Measurements from ENCODE around the gene DOCK3.
"Not testable (repeated sequence)": the region's sequence is repeated elsewhere in the genome, so short reads cannot be mapped to it uniquely, and the experiment has no call there.

The DOCK3 gene

DNA sequence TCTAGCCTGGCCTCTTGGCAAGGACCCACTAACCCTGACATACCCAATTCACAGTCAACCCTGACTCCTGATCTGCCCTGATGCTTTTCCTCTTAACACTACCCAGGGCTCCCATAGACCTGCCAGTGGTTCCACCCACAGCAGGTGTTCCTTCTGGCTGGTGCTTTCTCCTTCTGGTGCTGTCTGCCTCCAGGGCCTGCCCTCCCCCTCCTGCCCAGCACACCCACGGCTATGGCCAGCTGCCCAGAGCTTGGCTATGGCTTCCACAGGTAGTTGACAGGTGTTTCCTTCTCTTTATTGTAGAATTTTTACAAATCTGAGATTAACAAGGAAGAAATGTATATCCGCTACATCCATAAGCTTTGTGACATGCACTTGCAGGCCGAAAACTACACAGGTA, 663.9 kb downstream of the DOCK3 start:
- no peak for DNase-seq

DNA sequence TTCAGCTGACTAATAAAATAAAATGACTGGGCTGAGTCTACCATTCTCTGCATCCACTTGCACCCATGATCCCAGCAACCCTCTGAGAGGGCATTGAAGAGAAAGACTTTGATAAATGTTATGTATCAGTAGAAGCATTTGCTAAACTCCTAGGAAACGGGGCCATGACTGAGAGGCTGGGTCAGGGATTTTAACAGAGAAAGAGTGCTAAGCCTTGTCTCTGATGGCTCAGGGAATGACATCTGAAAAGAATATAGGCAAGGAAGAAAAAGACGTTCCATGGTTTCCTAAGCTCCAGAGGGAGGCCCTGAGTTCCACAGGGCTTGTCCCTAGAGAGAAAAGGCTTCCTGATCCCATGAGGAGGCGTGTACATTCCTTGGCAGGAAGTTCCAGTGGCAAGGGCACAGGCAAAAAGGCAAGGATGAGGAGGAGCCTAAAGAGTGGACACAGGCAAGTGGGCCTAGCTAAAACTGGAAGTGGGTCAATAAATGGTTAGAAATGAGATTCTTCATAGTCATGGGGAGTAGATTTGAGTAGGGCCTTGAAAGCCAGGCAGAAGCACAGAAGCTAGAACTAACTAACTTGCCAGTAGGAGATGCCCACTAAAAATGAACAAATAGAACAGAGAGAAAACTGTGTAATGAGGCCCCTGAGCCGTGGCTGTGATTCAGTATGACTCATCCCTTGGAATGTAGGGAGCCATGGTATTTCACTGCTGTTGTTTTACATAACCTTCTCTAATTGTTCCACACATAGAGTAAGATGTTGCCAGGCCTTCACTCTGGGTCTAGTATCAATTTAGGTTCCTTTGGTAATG, 665.5 kb downstream of the DOCK3 start:
- no peak for DNase-seq

DNA sequence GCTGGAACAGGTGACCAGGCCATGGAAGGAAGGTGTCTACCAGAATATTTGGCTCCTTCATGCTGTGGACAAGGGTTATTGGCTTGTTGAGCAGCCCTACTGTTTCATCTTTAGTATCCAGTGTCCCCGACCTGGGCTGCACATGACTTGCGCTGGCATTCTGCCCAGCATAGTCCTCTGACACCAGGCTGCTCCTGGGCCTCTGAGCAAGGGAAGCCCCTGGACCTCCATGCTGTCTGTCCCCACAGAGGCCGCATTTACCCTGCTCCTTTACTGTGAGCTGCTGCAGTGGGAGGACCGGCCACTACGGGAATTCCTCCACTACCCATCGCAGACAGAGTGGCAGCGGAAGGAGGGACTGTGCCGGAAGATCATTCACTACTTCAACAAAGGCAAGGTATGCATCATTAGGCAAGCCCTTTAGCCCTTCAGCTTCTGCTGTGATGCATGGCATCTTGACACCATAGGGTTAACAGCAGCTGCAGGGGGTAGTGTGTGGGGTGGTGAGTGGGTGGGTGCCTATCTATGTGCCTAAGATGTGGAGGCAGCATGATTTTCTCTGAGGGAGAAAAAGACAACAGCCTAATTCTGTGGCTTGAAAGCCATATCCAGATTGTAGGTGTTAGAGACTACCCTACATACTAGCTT, 666.4 kb downstream of the DOCK3 start:
- no peak for DNase-seq

- no peak for DNase-seq
Measured at GRCh38 chr3:51343918-51344687, 669.4 kb downstream of the DOCK3 start.

GRCh38 chr3:51350751-51351150, 676.0 kb downstream of the DOCK3 start:
- DNase-seq = no peak

DNA sequence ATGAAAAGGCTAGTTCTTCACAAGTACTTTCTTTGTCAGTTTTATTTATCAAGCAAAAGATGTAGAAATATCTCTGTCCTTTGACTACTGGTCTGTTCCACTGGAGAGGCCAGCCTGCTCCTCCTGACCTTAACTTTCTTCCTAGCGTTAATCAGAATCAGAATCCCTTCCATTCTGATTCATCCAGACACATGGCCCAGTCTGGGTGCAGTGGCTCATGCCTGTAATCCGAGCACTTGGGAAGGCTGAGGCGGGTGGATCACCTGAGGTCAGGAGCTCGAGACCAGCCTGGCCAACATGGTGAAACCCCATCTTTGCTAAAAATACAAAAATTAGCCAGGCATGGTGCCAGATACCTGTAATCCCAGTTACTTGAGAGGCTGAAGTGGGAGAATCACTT, 678.4 kb downstream of the DOCK3 start:
- no peak for DNase-seq

- DNase-seq = no peak
Measured at GRCh38 chr3:51353691-51354090, 679.0 kb downstream of the DOCK3 start.

DNA sequence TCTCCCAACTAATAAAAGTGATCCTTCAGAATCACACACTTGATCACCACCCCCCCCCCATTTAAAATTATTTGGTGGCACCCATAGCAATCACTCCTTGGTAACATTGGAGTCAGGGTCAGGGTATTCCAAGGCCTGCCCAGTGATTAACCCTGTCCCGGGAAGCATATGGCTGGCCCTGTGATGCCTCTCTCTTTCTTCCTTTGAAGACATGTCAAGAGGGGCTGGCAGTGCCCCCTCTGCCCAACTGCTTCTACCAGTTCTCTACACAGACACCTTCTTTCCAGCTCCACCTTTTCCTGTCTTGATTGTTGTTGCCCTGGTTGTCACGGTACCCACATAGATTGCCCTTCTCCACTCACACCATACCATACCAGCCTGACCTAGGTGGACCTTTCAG, 679.4 kb downstream of the DOCK3 start:
- DNase-seq = no peak

DNA sequence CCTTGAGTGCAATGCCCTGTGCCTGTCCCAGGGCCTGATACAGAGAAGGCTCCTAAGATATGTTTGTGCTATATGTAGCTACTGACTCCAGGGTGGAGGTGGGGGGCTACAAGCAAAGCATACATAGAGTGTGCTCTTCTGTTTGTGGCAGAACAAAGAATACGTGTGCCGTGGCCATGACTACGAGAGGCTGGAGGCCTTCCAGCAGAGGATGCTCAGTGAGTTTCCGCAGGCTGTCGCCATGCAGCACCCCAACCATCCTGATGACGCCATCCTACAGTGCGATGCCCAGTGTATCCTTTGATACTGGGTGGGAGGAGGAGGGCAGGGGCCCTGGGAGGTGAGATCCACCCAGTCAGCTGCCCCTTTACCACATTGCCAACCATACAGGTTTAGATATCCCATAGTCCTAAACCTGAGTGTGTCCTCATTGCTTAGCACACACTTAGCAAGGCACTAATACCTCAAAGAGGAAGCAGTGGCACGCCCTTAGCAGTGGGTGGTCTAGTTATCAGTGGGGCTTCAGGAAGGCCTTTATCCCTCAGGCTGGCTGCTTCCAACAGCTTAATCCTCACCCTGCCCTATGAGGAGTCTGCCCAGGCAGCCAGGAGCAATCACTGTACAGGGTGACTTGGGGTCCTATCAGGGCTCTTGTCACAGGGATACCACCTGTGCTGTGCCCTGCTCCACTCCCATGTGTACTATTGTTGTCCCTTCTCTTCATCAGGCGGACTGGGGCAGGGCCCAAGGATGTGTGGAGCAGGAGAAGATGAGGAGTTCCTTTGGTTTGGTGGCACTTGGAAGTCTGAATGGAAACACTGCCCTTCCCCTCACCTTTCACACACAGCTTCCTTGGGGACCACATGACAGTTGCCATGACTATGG, 680.2 kb downstream of the DOCK3 start:
- DNase-seq = no peak

DNA sequence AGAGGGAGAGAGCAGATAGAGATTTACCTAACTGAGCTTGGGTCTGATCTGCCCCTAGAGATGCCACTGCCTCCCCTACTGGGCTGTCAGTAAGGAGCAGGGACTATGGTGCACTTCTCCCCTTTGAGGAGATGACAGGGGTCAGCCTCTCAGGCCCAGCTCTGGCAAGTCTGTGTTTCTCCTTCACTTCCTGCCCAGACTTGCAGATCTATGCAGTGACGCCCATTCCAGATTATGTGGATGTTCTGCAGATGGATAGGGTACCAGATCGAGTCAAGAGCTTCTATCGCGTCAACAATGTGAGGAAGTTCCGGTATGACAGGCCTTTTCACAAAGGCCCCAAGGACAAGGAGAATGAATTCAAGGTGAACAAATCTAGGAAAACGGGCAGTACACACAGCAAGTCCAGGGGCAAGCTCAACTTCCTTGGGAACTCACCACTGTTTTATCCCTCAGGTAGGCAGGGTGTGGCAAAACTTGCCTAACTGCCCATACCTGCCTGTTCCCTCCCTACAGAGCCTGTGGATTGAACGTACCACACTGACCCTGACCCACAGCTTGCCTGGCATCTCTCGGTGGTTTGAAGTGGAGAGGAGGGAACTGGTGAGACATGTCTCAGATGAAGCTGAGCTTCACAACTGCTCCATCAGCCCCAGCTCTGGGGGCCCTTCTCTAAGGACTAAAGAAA, 681.3 kb downstream of the DOCK3 start:
- DNase-seq = no peak

DNA sequence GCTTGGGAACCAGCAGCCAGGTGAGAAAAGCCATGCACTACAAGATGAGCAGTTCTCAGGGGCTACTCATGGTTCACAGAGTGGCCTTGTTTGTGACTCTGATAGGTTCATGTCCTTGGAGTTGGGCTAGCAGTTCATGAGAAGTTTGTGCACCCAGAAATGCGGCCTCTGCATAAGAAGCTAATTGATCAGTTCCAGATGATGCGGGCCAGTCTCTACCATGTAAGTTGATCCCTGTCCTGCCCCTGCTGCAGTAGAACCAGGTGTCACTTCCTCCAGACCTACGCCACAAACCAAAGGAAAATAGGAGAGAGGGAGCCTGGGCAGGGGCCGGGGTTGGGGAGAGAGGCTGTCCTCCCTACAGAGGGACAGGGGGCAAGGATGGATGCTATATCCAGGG, 683.1 kb downstream of the DOCK3 start:
- DNase-seq = no peak

DNA sequence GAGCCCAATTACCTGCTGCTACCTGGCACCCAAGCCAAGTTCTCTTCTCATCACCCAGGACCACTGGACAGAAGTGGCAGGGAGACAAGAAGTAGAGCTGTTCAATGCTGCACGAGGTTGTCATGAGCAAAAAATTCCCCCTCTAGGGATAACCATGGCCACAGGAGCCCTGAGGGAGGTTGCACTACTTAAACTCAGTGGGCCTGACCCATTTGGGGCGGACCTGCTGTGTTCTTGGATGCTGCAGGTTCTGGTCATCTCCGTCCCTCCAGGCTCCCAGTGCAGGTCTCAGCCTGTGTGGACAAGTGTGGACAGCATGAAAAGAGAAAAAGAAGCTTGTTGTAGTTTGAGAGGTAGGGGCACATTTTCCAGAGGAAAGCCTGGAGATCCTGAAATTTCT, 684.3 kb downstream of the DOCK3 start:
- DNase-seq = no peak

DNA sequence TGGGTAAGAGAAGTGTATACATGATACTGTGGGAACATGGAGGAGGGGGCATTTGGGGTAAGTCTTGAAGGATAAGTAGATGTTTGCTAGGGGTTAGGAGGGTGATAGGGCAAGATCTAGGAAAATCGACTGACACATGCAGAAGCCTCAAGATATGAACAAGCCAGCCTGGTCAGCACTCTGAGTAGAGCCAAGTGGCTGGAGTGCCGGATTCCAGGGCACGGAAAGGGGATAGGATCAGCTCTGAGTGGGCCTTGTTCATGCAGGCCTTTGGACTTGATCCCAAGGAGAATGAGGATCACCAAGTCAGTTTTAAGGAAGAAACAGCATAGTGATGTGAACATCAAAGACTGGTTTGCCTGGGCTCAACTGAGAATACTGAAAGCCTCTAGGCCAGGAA, 686.1 kb downstream of the DOCK3 start:
- no peak for DNase-seq

- DNase-seq = no peak
Measured at GRCh38 chr3:51361746-51362145, 687.0 kb downstream of the DOCK3 start.

DNA sequence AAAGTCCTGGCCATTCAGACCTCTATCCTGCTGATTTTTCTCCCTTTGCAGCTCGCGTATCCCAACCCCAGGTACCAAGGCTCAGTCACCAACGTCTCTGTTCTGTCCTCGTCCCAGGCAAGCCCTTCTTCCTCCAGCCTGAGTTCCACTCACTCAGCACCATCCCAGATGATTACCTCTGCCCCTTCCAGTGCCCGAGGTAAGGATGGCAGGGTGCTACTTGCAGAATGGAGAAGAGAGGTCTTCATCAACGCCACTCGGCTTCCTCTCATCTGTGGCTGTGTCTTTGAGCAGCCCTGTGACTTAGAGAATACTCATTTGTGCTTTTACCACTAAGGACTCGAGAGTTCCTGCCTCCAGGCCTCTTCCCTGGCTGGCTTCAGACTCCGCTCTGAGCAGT, 687.7 kb downstream of the DOCK3 start:
- no peak for DNase-seq

DNA sequence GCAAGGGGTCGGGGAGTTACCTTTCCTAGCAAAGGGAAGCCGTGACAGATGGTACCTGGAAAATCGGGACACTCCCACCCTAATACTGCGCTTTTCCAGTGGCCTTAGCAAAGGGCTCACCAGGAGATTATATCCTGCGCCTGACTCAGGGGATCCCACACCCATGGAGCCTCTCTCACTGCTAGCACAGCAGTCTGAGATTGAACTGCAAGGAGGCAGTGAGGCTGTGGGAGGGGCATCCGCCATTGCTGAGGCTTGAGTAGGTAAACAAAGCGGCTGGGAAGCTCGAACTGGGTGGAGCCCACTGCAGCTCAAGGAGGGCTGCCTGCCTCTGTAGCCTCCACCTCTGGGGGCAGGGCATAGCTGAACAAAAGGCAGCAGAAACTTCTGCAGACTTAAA, 693.5 kb downstream of the DOCK3 start:
- not testable (repeated sequence) for DNase-seq

- DNase-seq = peak; percentile 27
Measured at GRCh38 chr3:51371943-51372557, 697.3 kb downstream of the DOCK3 start.

GRCh38 chr3:51373658-51374421, 699.1 kb downstream of the DOCK3 start:
- DNase-seq = no peak

GRCh38 chr3:51374456-51374855, 699.7 kb downstream of the DOCK3 start:
- no peak for DNase-seq

GRCh38 chr3:51375136-51375535, 700.4 kb downstream of the DOCK3 start:
- no peak for DNase-seq

DNA sequence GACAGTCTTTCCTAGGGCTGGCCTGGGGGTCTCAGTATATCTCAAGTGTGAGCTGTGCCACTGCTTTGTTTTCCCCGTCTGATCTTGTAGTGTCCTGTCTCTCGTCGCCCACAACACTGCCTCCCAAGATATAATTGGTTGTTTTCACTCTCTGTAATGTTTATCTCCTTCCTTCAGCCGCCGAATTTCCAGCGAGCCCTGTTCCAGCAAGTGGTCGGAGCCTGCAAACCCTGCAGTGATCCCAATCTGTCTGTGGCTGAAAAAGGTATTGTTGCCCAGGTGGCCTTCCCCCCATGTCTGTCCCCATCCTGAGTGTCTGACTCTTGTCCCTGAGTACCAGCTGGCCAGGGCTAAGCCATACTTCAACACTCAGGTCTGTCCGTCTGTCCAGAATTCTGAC, 700.8 kb downstream of the DOCK3 start:
- DNase-seq = no peak
